ENCODE data around the gene CALB2. TPM values are rescaled to one million over a fixed set of nuclear protein-coding genes. Genes with fewer than 3 reads are reported as not detected.

Gene CALB2
- total RNA-seq, 1 experiment from 2014 or later: 0.85 TPM

DNA sequence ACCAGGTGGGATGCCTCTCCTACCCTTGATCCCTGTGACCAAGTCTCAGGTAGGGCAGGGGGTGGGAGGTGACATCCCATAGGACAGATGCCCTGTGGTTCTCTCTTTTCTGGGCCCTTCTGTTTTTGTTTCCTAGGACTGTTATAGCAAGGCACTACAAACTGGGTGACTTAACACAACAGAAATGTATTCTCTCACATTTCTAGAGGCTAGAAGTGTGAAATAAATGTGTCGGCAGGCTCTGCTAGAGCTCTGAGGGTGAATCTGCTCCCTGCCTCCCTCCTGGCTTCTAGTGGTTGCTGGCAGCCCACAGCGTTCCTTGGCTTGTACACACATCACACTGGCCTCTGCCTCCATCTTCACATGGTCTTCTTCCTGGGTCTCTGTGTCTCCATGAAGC is 12.7 kb downstream of the CALB2 start:
- Histone ChIP-seq H3K4ac (ENCODE audit: low read depth, low read length) (no peak overlapping the region), H2AK5ac (ENCODE audit: insufficient read length, low read length) (no peak overlapping the region), H3K56ac (ENCODE audit: insufficient read length, low read depth, low read length) (no peak overlapping the region), H3K9me3 (ENCODE audit: control insufficient read depth, low read depth, low read length) (no peaks in the 10 kb centered on the region), H3K9ac (ENCODE audit: extremely low read depth, insufficient read length, low read length) (no peak overlapping the region), H2BK120ac (ENCODE audit: low read depth, low read length, poor library complexity, severe bottlenecking) (no peak overlapping the region), H3K27me3 (ENCODE audit: insufficient read depth, low read length) (no peaks in the 10 kb centered on the region), H3K4me1 (ENCODE audit: insufficient read depth, low read length) (no peaks in the 10 kb centered on the region), H3K23ac (ENCODE audit: insufficient read length, low read depth, low read length) (no peak overlapping the region), H4K5ac (ENCODE audit: insufficient read length, low read depth, low read length) (no peak overlapping the region), H3K79me1 (ENCODE audit: insufficient read depth, low read depth, low read length, poor library complexity, severe bottlenecking) (no peaks in the 10 kb centered on the region), H4K91ac (ENCODE audit: insufficient read length, low read depth, low read length) (no peak overlapping the region), H2BK12ac (ENCODE audit: insufficient read length, low read depth, low read length) (no peak overlapping the region), H2BK5ac (ENCODE audit: insufficient read length, low read length) (no peak overlapping the region), H2BK15ac (ENCODE audit: low read depth, low read length) (no peak overlapping the region), H2AFZ (ENCODE audit: low read length) (no peak overlapping the region), H2BK20ac (ENCODE audit: low read depth, low read length, poor library complexity, severe bottlenecking) (no peak overlapping the region), H3T11ph (ENCODE audit: low read length) (no peak overlapping the region), H3K79me2 (ENCODE audit: insufficient read depth, low read length) (no peaks in the 10 kb centered on the region), H3K27ac (ENCODE audit: insufficient read length, low read depth, low read length) (no peak overlapping the region), H4K8ac (replicated peaks; ENCODE audit: insufficient read length, low read depth, low read length) (no peak overlapping the region), H3K14ac (ENCODE audit: insufficient read depth, low read length) (no peak overlapping the region), H3K18ac (ENCODE audit: insufficient read length, low read depth, low read length) (no peak overlapping the region), H4K20me1 (ENCODE audit: control insufficient read depth, insufficient read depth, insufficient read length) (no peaks in the 10 kb centered on the region), H3K23me2 (ENCODE audit: insufficient read length, low read depth, low read length, poor library complexity, severe bottlenecking) (no peaks in the 10 kb centered on the region), H3K4me2 (ENCODE audit: insufficient read depth, insufficient read length, low read length) (no peak overlapping the region)
- Mint-ChIP-seq H3K4me3 (no peak overlapping the region), H3K27ac (no peak overlapping the region; a peak in 1 of 7 replicates), H3K9me3 (peaks cover 0 to under 1% of the 10 kb centered on the region in 2 experiments; a peak in 1 of 5 replicates), H3K36me3 (ENCODE audit: insufficient read depth in 1 of 3, low read depth in 3 of 3) (no peaks in the 10 kb centered on the region), H3K4me1 (peaks cover 0 to 3% of the 10 kb centered on the region in 2 experiments; a peak in 2 of 4 replicates), H3K27me3 (ENCODE audit: low read depth) (no peaks in the 10 kb centered on the region; the same call in 1 of the 2 replicates)
- TF ChIP-seq, protein P1, sequence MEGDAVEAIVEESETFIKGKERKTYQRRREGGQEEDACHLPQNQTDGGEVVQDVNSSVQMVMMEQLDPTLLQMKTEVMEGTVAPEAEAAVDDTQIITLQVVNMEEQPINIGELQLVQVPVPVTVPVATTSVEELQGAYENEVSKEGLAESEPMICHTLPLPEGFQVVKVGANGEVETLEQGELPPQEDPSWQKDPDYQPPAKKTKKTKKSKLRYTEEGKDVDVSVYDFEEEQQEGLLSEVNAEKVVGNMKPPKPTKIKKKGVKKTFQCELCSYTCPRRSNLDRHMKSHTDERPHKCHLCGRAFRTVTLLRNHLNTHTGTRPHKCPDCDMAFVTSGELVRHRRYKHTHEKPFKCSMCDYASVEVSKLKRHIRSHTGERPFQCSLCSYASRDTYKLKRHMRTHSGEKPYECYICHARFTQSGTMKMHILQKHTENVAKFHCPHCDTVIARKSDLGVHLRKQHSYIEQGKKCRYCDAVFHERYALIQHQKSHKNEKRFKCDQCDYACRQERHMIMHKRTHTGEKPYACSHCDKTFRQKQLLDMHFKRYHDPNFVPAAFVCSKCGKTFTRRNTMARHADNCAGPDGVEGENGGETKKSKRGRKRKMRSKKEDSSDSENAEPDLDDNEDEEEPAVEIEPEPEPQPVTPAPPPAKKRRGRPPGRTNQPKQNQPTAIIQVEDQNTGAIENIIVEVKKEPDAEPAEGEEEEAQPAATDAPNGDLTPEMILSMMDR (conservative IDR thresholded peaks at IDR 0.05): no peak
- WGBS (ENCODE audit: extremely low coverage, insufficient read length, low lambda C conversion rate): no CpG with 5 or more reads among the region's 2 CpGs
- DNase-seq: no peak
